ENCODE results near the gene ZNF76. TPM values are rescaled to one million over a fixed set of nuclear protein-coding genes. Genes with fewer than 3 reads are reported as not detected.

The ZNF76 gene
- total RNA-seq, 1 donor from 2014 or later: 14.8 TPM

GRCh38 chr6:35231563-35231962 is 28.0 kb upstream of the ZNF76 start:
- no peak overlapping the region for H3K27ac ChIP-seq
- Mint-ChIP-seq H3K36me3 (peaks cover 53% of the 10 kb centered on the region), H3K4me3 (no peak overlapping the region), H3K9me3 (peaks cover 3% of the 10 kb centered on the region), H3K27me3 (ENCODE audit: insufficient read depth, low read depth) (peaks cover 3% of the 10 kb centered on the region), H3K27ac (no peak overlapping the region), H3K4me1 (no peaks in the 10 kb centered on the region)
- no peak overlapping the region for H3K4me3 ChIP-seq
- no peak overlapping the region for H3K4me2 ChIP-seq
- no peak overlapping the region for H2AFZ ChIP-seq (replicated peaks)
- H3F3A ChIP-seq (ENCODE audit: low read depth): peaks cover 1% of the 10 kb centered on the region
- H3K4me1 ChIP-seq: peaks cover 3% of the 10 kb centered on the region
- no peaks in the 10 kb centered on the region for H3K79me2 ChIP-seq (ENCODE audit: low read depth)
- DNase-seq (ENCODE audit: low spot score): no peak
- no peaks in the 10 kb centered on the region for H3K36me3 ChIP-seq
- peaks cover 21% of the 10 kb centered on the region for H4K20me1 ChIP-seq (ENCODE audit: low read depth)
- no peaks in the 10 kb centered on the region for H3K9me3 ChIP-seq (ENCODE audit: low read depth)
- H3K9ac ChIP-seq: no peak overlapping the region
- no peaks in the 10 kb centered on the region for H3K27me3 ChIP-seq
- TF ChIP-seq CTCF (IDR thresholded peaks at IDR 0.05) (no peak), EZH2 (IDR thresholded peaks at IDR 0.05) (no peak), EZH2phosphoT487 (IDR thresholded peaks at IDR 0.05) (no peak)

GRCh38 chr6:35234901-35235300 is 24.6 kb upstream of the ZNF76 start:
- H4K20me1 ChIP-seq (ENCODE audit: low read depth): peaks cover 46% of the 10 kb centered on the region
- H3K4me3 Mint-ChIP-seq: no peak overlapping the region
- H3F3A ChIP-seq (ENCODE audit: low read depth): peaks cover 8% of the 10 kb centered on the region
- H3K4me2 ChIP-seq: no peak overlapping the region
- H3K4me1 ChIP-seq: peaks cover 26% of the 10 kb centered on the region
- H3K27ac Mint-ChIP-seq: no peak overlapping the region
- H3K4me1 Mint-ChIP-seq: peaks cover 26% of the 10 kb centered on the region
- H2AFZ ChIP-seq (replicated peaks): no peak overlapping the region
- no peaks in the 10 kb centered on the region for H3K27me3 ChIP-seq
- H3K79me2 ChIP-seq (ENCODE audit: low read depth): no peaks in the 10 kb centered on the region
- H3K9ac ChIP-seq: no peak overlapping the region
- H3K4me3 ChIP-seq: no peak overlapping the region
- no peaks in the 10 kb centered on the region for H3K9me3 ChIP-seq (ENCODE audit: low read depth)
- peaks cover 3% of the 10 kb centered on the region for H3K9me3 Mint-ChIP-seq
- TF ChIP-seq EZH2 (IDR thresholded peaks at IDR 0.05): no peak
- TF ChIP-seq EZH2phosphoT487 (IDR thresholded peaks at IDR 0.05): no peak
- TF ChIP-seq CTCF (IDR thresholded peaks at IDR 0.05): no peak
- no peaks in the 10 kb centered on the region for H3K36me3 ChIP-seq
- H3K36me3 Mint-ChIP-seq: peaks cover 55% of the 10 kb centered on the region
- no peak for DNase-seq (ENCODE audit: low spot score)
- no peak overlapping the region for H3K27ac ChIP-seq
- H3K27me3 Mint-ChIP-seq (ENCODE audit: insufficient read depth, low read depth): peaks cover 3% of the 10 kb centered on the region

- peaks cover 3% of the 10 kb centered on the region for H3K9me3 Mint-ChIP-seq
- no peak for DNase-seq (ENCODE audit: low spot score)
- peaks cover 3% of the 10 kb centered on the region for H3K27me3 Mint-ChIP-seq (ENCODE audit: insufficient read depth, low read depth)
- Histone ChIP-seq H4K20me1 (ENCODE audit: low read depth) (peaks cover 58% of the 10 kb centered on the region), H2AFZ (replicated peaks) (no peak overlapping the region), H3K36me3 (no peaks in the 10 kb centered on the region), H3K79me2 (ENCODE audit: low read depth) (no peaks in the 10 kb centered on the region), H3K4me1 (peaks cover 26% of the 10 kb centered on the region), H3K4me3 (no peak overlapping the region), H3K27ac (no peak overlapping the region), H3K9me3 (ENCODE audit: low read depth) (no peaks in the 10 kb centered on the region), H3F3A (ENCODE audit: low read depth) (peaks cover 8% of the 10 kb centered on the region), H3K9ac (no peak overlapping the region), H3K27me3 (no peaks in the 10 kb centered on the region), H3K4me2 (no peak overlapping the region)
- TF ChIP-seq CTCF (IDR thresholded peaks at IDR 0.05) (no peak), EZH2phosphoT487 (IDR thresholded peaks at IDR 0.05) (no peak), EZH2 (IDR thresholded peaks at IDR 0.05) (no peak)
- H3K36me3 Mint-ChIP-seq: peaks cover 49% of the 10 kb centered on the region
- H3K4me1 Mint-ChIP-seq: peaks cover 31% of the 10 kb centered on the region
- H3K27ac Mint-ChIP-seq: no peak overlapping the region
- no peak overlapping the region for H3K4me3 Mint-ChIP-seq
Measured at GRCh38 chr6:35236223-35236622, 23.3 kb upstream of the ZNF76 start.

Data from neural progenitor cell (in vitro differentiated cells).